Hippocampal formation (tissue), 2 donors: Measurements from ENCODE around the gene CMC4.

Source experiments
- DNase-seq, 2 donors: peaks; one replicate each; lab custom pipeline; 2025; lab: John Stamatoyannopoulos, UW

Gene CMC4

GRCh38 chrX:155070975-155071693 lies at the start of gene CMC4, which contains the start of the genes BRCC3 and MTCP1:
Gene CMC4 (minus strand): TSS chrX:155071136. CDS start chrX:155064023, 7,113 bp downstream.
Gene BRCC3 (plus strand): TSS chrX:155071508. CDS start chrX:155071528, 20 bp downstream.
Gene MTCP1 (minus strand): TSS chrX:155071136. CDS start chrX:155066010, 5,126 bp downstream.
- DNase-seq: peak; percentile 51 to 77

GRCh38 chrX:155115174-155115819 lies 44.4 kb upstream of the CMC4 start:
- DNase-seq: no peak

GRCh38 chrX:155113097-155113496 lies 42.2 kb upstream of the CMC4 start:
- DNase-seq: no peak

- no peak for DNase-seq
Observed at GRCh38 chrX:155112171-155112570, 41.2 kb upstream of the CMC4 start.

- no peak for DNase-seq
Observed at GRCh38 chrX:155108427-155108826, 37.5 kb upstream of the CMC4 start.

- DNase-seq: no peak
Observed at GRCh38 chrX:155105919-155106318, 35.0 kb upstream of the CMC4 start.

- no peak for DNase-seq
Observed at GRCh38 chrX:155094468-155095061, 23.6 kb upstream of the CMC4 start.

GRCh38 chrX:155086961-155087735 lies 16.2 kb upstream of the CMC4 start:
- DNase-seq: no peak

GRCh38 chrX:155086202-155086840 lies 15.4 kb upstream of the CMC4 start:
- no peak for DNase-seq

- DNase-seq: no peak
Observed at GRCh38 chrX:155071694-155072280, 851 bp upstream of the CMC4 start.

GRCh38 chrX:155070663-155070974 lies 317 bp downstream of the CMC4 start:
- no peak for DNase-seq

GRCh38 chrX:155070038-155070437 lies 898 bp downstream of the CMC4 start:
- no peak for DNase-seq

GRCh38 chrX:155069414-155069813 lies 1.5 kb downstream of the CMC4 start:
- DNase-seq: no peak

GRCh38 chrX:155068165-155068564 lies 2.8 kb downstream of the CMC4 start:
- DNase-seq: no peak

GRCh38 chrX:155065035-155065734 lies 5.8 kb downstream of the CMC4 start:
- DNase-seq: no peak

- DNase-seq: no peak
Observed at GRCh38 chrX:155061760-155062159, 9.2 kb downstream of the CMC4 start.

GRCh38 chrX:155056877-155057792 lies 13.8 kb downstream of the CMC4 start:
- peak; percentile 9 to 14 for DNase-seq

GRCh38 chrX:155056471-155056870 lies 14.5 kb downstream of the CMC4 start:
- no peak for DNase-seq

- DNase-seq: no peak
Observed at GRCh38 chrX:155055494-155055893, 15.4 kb downstream of the CMC4 start.

GRCh38 chrX:155054255-155054654 lies 16.7 kb downstream of the CMC4 start:
- no peak for DNase-seq
